HCT116 (cell line): Measurements from ENCODE around the gene TEN1. TPM values are rescaled to one million over a fixed set of nuclear protein-coding genes. Genes with fewer than 3 reads are reported as not detected.

Experiments used
- ATAC-seq: fragments of 200-7000 bp; cut with Tn5 transposase; 2 replicates; pipeline ENCODE4 v1.9.1; 2020; ENCODE audit warnings: mild to moderate bottlenecking, moderate library complexity
- BruUV-seq: library from RNA; stranded (reverse); fragments of 400-500 nt; replicated peaks from 2 replicates; lab custom pipeline; 2021; lab: Mats Ljungman, UMichigan
- CTCF ChIA-PET: fragments of 300-600 bp; sonication (Branson Sonifier 250); formaldehyde crosslinking; loops from one replicate; lab custom pipeline; 2021; ENCODE audit warnings: antibody characterized with exemption; lab: Charles Lee
- POLR2A ChIA-PET: fragments of 300-600, 350-600 bp; sonication (Branson Sonifier 250); formaldehyde crosslinking; loops from one replicate; lab custom pipeline; 2021; ENCODE audit warnings: antibody characterized with exemption; lab: Charles Lee
- RAD21 ChIA-PET, 2 experiments: fragments of 300-600 bp; sonication (Branson Sonifier 250); formaldehyde crosslinking; loops; one replicate each; lab custom pipeline; 2023; ENCODE audit warnings: low total read pairs in 2 of 2; ENCODE audit not compliant: uncharacterized antibody in 2 of 2, unreplicated experiment in 2 of 2, low non-redundant PET in 1 of 2; lab: Charles Lee
- DNase-seq: peaks from one replicate; pipeline ENCODE4 v3.0.0-alpha.2; 2010; ENCODE audit warnings: low read depth, low spot score
- H2AFZ ChIP-seq: fragments of 200-600 bp; shearing (Covaris generic), sonication (generic); 2 replicates; pipeline ENCODE4 v1.6.1; 2017; ENCODE audit warnings: low read depth, mixed run types, mixed read lengths, antibody characterized with exemption, low read length; ENCODE audit not compliant: poor library complexity, severe bottlenecking
- H3K27ac ChIP-seq: 2 replicates; pipeline ENCODE4 v1.5.1; 2012; ENCODE audit warnings: low read depth, low read length
- H3K27me3 ChIP-seq: fragments of 200-600 bp; sonication (generic); 2 replicates; pipeline ENCODE4 v1.6.1; 2016; ENCODE audit warnings: mixed run types, low read length, mixed read lengths; ENCODE audit not compliant: insufficient read depth
- H3K36me3 ChIP-seq, 2 experiments: fragments of 200-500 bp in 1 of 2; fragments of 200-600 bp in 1 of 2; sonication (Bioruptor generic) in 1 of 2; sonication (generic) in 1 of 2; 2 replicates each; pipeline versions ENCODE4 v1.5.1 to v1.6.1; 2014 to 2016; ENCODE audit warnings: low read length in 2 of 2, inconsistent platforms in 1 of 2, mixed read lengths in 1 of 2, mixed run types in 1 of 2; ENCODE audit not compliant: insufficient read depth in 2 of 2, control insufficient read depth in 1 of 2
- H3K4me1 ChIP-seq, 2 experiments: fragments of 200-600 bp in 1 of 2; sonication (generic) in 1 of 2; 2 replicates each; pipeline versions ENCODE4 v1.5.1 to v1.6.1; 2012 to 2017; ENCODE audit warnings: low read length in 2 of 2, inconsistent platforms in 1 of 2, mild to moderate bottlenecking in 1 of 2, mixed read lengths in 1 of 2, mixed run types in 1 of 2, moderate library complexity in 1 of 2; ENCODE audit not compliant: insufficient read depth in 2 of 2, control insufficient read depth in 1 of 2
- H3K4me2 ChIP-seq: fragments of 200-600 bp; sonication (generic); 2 replicates; pipeline ENCODE4 v1.6.1; 2017; ENCODE audit warnings: mixed run types, low read length, mixed read lengths
- H3K4me3 ChIP-seq, 2 experiments: fragments of 200-600 bp in 1 of 2; sonication (generic) in 1 of 2; replicated peaks in 1 of 2; 2 replicates each; pipeline ENCODE4 v1.5.1; 2011 to 2016; ENCODE audit warnings: low read length in 2 of 2, control low read depth in 1 of 2, low read depth in 1 of 2, mild to moderate bottlenecking in 1 of 2, mixed read lengths in 1 of 2, mixed run types in 1 of 2
- H3K79me2 ChIP-seq: fragments of 200-600 bp; sonication (generic); 2 replicates; pipeline ENCODE4 v1.6.1; 2017; ENCODE audit warnings: mild to moderate bottlenecking, mixed run types, low read length, moderate library complexity, mixed read lengths; ENCODE audit not compliant: insufficient read depth
- H3K9ac ChIP-seq: fragments of 200-600 bp; sonication (generic); 2 replicates; pipeline ENCODE4 v1.6.1; 2016; ENCODE audit warnings: low read length, mixed read lengths
- H3K9me2 ChIP-seq: fragments of 200-600 bp; sonication (generic), shearing (Covaris generic); 2 replicates; pipeline ENCODE4 v1.6.1; 2017; ENCODE audit warnings: mixed run types, mild to moderate bottlenecking, moderate library complexity; ENCODE audit not compliant: insufficient read depth
- H3K9me3 ChIP-seq, 2 experiments: fragments of 200-500 bp in 1 of 2; fragments of 200-600 bp in 1 of 2; sonication (Bioruptor generic) in 1 of 2; sonication (generic) in 1 of 2; 2 replicates each; pipeline ENCODE4 v1.6.1; 2014 to 2017; ENCODE audit warnings: low read length in 2 of 2, mixed read lengths in 2 of 2, inconsistent platforms in 1 of 2, low read depth in 1 of 2, mild to moderate bottlenecking in 1 of 2, mixed run types in 1 of 2, moderate library complexity in 1 of 2; ENCODE audit not compliant: control insufficient read depth in 1 of 2, insufficient read depth in 1 of 2
- H4K20me1 ChIP-seq: fragments of 200-600 bp; sonication (generic), shearing (Covaris generic); 2 replicates; pipeline ENCODE4 v1.6.1; 2017; ENCODE audit warnings: mixed run types, mild to moderate bottlenecking, moderate library complexity; ENCODE audit not compliant: insufficient read depth
- EGR1 ChIP-seq: IDR thresholded peaks from 2 replicates; pipeline ENCODE4 v1.6.1; 2012; ENCODE audit warnings: low read depth
- EZH2phosphoT487 ChIP-seq: fragments of 200-600 bp; IDR thresholded peaks from 2 replicates; pipeline ENCODE4 v1.6.1; 2018; ENCODE audit warnings: antibody characterized with exemption, borderline replicate concordance
- SP1 ChIP-seq: IDR thresholded peaks from 2 replicates; pipeline ENCODE4 v1.6.1; 2012; ENCODE audit warnings: low read depth
- TCF7L2 ChIP-seq: IDR thresholded peaks from 2 replicates; pipeline ENCODE4 v1.7.0; 2011; ENCODE audit warnings: borderline replicate concordance, inconsistent platforms; ENCODE audit not compliant: insufficient read depth, insufficient read length; ENCODE audit errors: extremely low read depth
- ZFX ChIP-seq: fragments of 450-650 bp; IDR thresholded peaks from 2 replicates; pipeline ENCODE4 v1.6.1; 2017
- intact Hi-C: fragments of 100-400 bp; cut with micrococcal nuclease; formaldehyde crosslinking; loops from 2 replicates; pipeline ENCODE4 v1.10.0; 2022
- total RNA-seq: library from RNA; stranded (reverse); gene quantifications from one replicate; pipeline ENCODE4 v1.2.1, GENCODE V29; 2021; ENCODE audit not compliant: unreplicated experiment
- TF ChIP-seq, protein P1 (sequence below): IDR thresholded peaks from 2 replicates; pipeline ENCODE4 v1.6.1; 2012

TEN1 gene
- total RNA-seq, 1 experiment from 2014 or later: 18.5 TPM

DNA sequence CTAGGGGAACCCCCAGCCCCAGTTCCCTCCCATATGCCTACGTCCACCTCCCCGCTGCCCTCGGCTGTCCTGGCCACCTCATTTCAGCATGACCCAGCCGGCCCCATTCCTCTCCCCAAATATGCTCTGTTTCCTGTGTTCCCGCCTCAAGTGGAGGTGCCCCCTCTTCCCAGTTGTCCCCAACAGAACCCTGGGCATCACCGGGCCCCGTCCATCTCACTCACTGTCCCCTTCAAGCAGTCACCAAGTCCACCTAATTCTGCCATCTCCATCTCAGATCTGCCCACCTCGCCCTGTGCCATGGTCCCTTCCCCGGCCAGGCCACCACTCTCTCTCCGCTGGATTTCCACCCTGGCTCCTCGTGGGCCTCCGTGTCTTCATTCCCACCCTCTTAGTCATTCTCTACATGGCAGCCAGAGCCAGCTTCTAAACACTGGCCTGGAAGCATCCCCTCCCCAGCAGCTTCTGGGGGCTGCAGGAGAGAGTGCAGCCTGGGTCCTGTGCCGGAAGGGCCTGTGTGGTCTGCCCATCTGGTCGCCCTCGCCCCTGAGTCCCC is 34.4 kb downstream of the TEN1 start:
- H2AFZ ChIP-seq: no peak overlapping the region
- H3K79me2 ChIP-seq: no peaks in the 10 kb centered on the region
- no peaks in the 10 kb centered on the region for H3K27me3 ChIP-seq
- TF ChIP-seq, protein P1, sequence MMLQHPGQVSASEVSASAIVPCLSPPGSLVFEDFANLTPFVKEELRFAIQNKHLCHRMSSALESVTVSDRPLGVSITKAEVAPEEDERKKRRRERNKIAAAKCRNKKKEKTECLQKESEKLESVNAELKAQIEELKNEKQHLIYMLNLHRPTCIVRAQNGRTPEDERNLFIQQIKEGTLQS: no peak
- TF ChIP-seq ZFX: no peak
- no peak for TF ChIP-seq SP1
- TF ChIP-seq EGR1: no peak
- no peak for TF ChIP-seq TCF7L2
- TF ChIP-seq EZH2phosphoT487: no peak
- no peak overlapping the region; the same call in 1 of the 2 replicates for H3K27ac ChIP-seq
- BruUV-seq: no TSS peak
- no peak overlapping the region for H3K4me3 ChIP-seq
- H4K20me1 ChIP-seq: no peaks in the 10 kb centered on the region
- 0 out of 2 replicates have a peak, but pooled peaks have one; percentile 1 for ATAC-seq
- no peak for DNase-seq
- H3K36me3 ChIP-seq: peaks cover 32 to 37% of the 10 kb centered on the region in 2 experiments; a peak in 3 of 4 replicates
- H3K9me2 ChIP-seq: no peaks in the 10 kb centered on the region
- no peaks in the 10 kb centered on the region for H3K9me3 ChIP-seq
- CTCF ChIA-PET: interaction anchor here (0.6 to 3.0 kb wide), 28 partner anchors 9 to 351 kb away, joined by 3 to 22 read pairs (median 4); partner anchors contain the start of genes ACOX1, CDK3, EXOC7 and MRPL38
- peaks cover 0 to 3% of the 10 kb centered on the region in 2 experiments; a peak in 1 of 4 replicates for H3K4me1 ChIP-seq
- POLR2A ChIA-PET: interaction anchor here (1.0 kb wide), 1 partner anchor 233 kb away, joined by 3 read pairs; a partner anchor contains a TSS
- RAD21 ChIA-PET: no interaction called here
- intact Hi-C loops: loop anchor here (5.0 kb wide), 1 partner anchor 169 kb away; no protein-coding TSS in a partner anchor
- no peak overlapping the region for H3K9ac ChIP-seq
- H3K4me2 ChIP-seq: no peak overlapping the region
